GM18511 (cell line): ENCODE results near the gene OR1K1.
"Not testable (repeated sequence)": the region's sequence is repeated elsewhere in the genome, so short reads cannot be mapped to it uniquely, and the experiment has no call there.

Experiments used
- ATAC-seq: cut with Tn5 transposase; IDR thresholded peaks from one replicate; pipeline ENCODE4 v1.9.1; 2021; ENCODE audit warnings: mild to moderate bottlenecking, moderate library complexity; ENCODE audit not compliant: unreplicated experiment

The OR1K1 gene

DNA sequence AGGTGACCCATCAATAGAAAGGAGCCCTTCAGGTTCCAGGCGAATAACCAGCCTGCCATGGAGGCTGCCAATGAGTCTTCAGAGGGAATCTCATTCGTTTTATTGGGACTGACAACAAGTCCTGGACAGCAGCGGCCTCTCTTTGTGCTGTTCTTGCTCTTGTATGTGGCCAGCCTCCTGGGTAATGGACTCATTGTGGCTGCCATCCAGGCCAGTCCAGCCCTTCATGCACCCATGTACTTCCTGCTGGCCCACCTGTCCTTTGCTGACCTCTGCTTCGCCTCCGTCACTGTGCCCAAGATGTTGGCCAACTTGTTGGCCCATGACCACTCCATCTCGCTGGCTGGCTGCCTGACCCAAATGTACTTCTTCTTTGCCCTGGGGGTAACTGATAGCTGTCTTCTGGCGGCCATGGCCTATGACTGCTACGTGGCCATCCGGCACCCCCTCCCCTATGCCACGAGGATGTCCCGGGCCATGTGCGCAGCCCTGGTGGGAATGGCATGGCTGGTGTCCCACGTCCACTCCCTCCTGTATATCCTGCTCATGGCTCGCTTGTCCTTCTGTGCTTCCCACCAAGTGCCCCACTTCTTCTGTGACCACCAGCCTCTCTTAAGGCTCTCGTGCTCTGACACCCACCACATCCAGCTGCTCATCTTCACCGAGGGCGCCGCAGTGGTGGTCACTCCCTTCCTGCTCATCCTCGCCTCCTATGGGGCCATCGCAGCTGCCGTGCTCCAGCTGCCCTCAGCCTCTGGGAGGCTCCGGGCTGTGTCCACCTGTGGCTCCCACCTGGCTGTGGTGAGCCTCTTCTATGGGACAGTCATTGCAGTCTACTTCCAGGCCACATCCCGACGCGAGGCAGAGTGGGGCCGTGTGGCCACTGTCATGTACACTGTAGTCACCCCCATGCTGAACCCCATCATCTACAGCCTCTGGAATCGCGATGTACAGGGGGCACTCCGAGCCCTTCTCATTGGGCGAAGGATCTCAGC lies at the start of gene OR1K1:
OR1K1 (plus strand) TSS at position 58 of the 995 bp plus-strand sequence; CDS start at position 58, 0 bp downstream.
- no peak for ATAC-seq

DNA sequence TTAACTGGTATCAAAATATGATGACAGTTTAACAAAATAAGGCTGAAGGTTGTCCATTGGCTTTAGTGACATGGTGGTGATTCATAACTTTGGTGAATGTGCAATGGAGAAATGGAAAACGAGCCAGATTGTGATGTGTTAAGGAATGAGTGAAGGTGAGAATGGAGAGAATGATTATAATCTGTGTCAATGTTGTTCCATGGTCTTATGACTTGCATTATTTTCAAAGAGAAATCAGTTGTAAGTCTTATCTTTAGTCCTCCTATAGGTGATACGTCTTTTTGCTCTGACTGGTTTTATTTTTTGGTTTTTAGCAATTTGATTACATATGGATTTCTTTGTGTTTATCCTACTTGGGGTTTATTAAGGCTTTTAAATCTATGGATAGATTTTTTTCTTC lies 45.1 kb upstream of the OR1K1 start:
- ATAC-seq: no peak

- no peak for ATAC-seq
Observed at GRCh38 chr9:122767817-122768216, 32.1 kb upstream of the OR1K1 start.

DNA sequence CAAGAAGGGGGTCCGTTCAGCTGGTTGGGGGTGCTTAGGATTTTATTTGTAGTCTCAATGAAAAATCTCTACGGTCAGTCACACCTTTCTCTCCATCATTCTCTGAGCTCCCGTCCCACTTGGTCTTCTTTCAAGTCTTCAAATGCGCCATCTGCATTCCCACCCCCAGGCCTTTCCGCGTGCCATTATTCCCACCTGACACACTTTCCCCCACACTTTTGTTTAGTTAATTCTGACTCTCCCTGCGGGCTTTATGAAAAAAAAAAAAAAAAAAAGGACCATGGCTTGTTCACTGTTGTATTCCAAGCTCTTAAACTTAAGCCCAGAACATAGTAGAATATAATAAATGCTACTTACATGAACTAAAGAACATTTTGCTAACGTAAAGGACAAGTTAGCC lies 22.9 kb upstream of the OR1K1 start:
- no peak for ATAC-seq

- ATAC-seq: no peak
Observed at GRCh38 chr9:122777935-122778627, 21.8 kb upstream of the OR1K1 start.

GRCh38 chr9:122779181-122779580 lies 20.7 kb upstream of the OR1K1 start:
- no peak for ATAC-seq

DNA sequence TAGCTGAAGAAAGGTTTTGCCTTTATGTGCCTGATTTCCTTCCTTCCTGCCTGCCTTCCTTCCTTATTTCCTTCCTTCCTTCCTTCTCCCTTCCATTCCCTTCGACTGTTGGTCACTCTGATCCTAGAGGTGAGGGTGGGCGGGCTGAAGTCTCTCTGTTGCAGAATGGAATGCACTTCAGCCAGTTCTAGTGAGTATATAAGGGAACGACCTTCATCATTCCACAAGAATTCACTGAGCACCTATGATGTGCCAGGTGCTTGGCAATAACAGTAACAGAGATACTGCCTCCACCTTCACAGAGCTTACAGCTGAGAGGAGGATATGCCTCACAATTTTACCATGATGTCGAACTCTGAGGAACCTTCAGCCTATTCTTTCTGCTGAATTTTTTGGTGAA lies 19.9 kb upstream of the OR1K1 start:
- no peak for ATAC-seq

DNA sequence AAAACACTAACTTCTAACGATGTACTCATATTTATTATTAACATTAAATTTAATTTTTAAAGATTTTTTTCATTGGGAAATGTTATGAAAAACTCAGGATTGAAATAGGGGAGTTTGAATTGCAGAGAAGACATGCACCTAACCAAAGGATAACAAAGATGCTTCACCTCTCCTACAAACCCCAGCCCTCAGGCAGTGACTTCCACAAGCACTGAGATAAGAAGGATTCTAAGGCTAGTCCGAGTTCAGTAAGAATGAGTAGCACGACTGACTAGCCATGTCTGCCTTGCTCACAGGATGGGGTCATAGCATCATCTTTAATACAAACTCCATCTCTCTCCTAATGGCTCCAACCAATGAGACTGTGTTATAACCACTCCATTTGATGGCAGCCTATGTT lies 18.3 kb upstream of the OR1K1 start:
- no peak for ATAC-seq

DNA sequence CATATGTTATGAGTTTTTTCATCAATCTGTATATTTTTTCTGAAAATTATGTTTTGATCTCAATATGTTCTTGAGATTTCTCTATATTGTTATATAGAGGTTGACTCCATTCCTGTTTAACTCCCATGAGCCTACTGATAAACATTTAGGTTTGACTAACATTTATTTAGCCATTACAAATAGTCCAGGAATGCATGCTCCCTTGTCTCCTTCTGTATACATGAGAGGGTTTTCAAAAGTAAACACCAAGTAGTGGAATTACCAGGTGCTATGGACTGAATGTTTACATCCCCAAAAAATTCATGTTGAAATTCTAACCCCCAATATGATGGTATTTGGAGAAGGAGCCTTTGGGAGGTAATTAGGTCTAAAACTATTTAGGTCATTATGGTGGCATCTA lies 14.7 kb upstream of the OR1K1 start:
- ATAC-seq: no peak

DNA sequence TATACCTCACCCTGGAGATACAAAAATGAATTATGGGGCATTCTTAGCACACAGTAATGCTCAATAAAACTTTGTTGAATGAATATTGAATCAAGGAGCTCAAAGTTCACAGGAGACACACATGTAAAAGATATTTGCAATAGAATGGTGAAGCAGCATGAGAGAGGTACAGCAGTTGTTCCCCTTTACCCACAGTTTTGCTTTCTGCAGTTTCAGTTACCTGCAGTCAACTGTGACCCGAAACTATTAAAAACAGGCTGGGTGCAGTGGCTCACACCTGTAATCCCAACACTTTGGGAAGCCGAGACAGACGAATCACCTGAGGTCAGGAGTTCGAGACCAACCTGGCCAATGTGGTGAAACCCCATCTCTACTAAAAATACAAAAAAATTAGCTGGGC lies 13.6 kb upstream of the OR1K1 start:
- no peak for ATAC-seq

- ATAC-seq: no peak
Observed at GRCh38 chr9:122788831-122789230, 11.1 kb upstream of the OR1K1 start, which contains the start of gene OR5C1. TSS of gene OR5C1 (plus strand) at chr9:122788933. CDS start at chr9:122788933, 0 bp downstream.

DNA sequence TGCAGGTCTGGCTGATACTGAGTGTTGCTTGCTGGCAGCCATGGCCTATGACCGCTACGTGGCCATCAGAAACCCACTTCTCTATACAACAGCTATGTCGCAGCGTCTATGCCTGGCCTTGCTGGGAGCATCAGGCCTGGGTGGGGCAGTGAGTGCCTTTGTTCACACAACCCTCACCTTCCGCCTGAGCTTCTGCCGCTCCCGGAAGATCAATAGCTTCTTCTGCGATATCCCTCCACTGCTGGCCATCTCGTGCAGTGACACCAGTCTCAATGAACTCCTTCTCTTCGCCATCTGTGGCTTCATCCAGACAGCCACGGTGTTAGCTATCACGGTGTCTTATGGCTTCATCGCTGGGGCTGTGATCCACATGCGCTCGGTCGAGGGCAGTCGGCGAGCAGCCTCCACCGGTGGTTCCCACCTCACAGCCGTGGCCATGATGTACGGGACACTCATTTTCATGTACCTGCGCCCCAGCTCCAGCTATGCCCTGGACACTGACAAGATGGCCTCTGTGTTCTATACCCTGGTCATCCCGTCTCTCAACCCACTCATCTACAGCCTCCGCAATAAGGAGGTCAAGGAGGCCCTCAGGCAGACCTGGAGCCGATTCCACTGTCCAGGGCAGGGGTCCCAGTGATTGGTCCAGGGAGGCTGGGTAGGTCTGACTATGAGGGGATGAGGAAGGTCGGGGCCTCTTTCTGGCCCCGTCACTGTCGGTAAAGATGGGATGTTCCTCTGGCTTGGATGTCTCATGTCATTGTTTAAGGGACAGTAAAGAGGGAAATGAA lies 10.5 kb upstream of the OR1K1 start:
- no peak for ATAC-seq

DNA sequence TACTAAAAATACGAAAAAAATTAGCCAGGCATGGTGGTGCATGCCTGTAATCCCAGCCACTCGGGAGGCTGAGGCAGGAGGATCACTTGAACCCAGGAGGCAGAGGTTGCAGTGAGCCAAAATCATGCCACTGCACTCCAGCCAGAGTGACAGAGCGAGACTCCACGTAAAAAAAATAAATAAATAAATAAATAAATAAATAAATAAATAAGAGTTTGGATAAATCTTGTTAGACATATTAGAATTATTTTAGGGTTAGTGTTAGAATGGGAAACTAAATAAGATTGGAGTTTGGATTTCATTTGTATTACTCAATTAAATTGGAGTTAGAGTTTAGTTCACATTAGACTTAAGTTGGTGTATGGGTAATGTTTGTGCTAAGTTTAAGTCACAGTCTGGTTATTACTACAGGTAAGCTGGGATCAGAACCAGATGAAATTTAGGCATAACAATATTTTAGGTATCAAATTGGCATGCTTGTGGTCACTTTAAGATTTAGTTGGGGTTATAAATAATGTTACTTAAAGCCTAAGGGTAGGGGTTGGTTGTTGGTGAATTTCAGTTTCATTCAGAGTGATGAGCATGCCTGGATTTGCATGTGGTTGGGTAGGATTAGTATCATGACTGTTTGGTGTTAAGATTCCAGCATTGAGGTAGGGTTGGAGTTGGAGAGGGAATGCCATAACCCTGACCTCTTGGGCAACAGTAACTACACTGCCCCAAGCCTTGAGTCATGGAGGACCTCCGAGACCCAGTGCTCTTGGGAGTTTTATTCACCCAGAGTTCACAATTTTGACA lies 7.9 kb upstream of the OR1K1 start:
- no peak for ATAC-seq

- ATAC-seq: no peak
Observed at GRCh38 chr9:122797316-122798063, 2.4 kb upstream of the OR1K1 start.

GRCh38 chr9:122806661-122807060 lies 6.7 kb downstream of the OR1K1 start:
- ATAC-seq: no peak

DNA sequence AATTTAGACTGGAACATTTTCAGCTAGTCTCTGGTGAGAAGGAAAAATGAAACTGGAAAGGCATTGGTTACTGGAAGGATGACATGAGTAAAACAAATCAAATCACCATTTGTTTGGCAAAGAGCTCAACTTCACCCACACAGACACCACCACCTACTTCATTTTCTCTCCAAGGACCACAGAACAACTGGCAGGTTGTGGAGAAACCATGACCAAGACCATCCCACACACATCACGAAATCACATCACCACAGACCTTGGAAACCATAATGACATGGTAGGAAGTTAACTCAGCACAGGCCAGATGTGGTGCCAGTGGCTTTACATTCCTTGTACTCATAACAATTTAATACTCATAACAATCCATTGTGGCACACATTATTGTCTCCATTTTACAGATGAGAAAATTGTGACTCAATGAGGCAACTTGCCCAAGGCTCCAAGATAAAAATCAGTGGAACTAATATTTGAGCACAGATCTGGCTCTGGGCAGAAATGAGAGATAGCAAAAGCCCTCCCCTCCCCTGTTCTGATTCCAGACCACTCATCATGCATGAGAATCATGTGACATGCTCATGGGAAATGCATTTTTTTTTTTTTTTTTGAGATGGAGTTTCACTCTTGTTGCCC lies 7.5 kb downstream of the OR1K1 start:
- no peak for ATAC-seq

DNA sequence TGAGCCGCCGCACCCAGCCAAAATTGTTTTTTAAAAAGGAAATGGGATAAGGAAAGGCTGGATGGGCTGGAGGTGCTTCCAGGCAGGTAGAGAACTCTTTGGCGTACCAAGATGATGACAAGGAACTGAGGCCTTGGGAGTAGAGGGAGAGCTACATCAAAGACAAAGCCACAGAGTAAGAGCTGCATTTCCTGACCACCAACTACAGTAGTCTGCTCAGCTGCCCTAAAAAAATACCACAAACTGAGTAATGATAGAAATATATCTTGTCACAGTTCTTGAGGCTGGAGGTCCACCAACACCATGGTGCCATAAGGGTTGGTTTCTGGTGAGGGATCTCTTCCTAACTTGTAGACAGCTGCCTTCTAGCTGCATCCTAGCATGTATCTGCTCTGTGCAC lies 8.2 kb downstream of the OR1K1 start:
- no peak for ATAC-seq

DNA sequence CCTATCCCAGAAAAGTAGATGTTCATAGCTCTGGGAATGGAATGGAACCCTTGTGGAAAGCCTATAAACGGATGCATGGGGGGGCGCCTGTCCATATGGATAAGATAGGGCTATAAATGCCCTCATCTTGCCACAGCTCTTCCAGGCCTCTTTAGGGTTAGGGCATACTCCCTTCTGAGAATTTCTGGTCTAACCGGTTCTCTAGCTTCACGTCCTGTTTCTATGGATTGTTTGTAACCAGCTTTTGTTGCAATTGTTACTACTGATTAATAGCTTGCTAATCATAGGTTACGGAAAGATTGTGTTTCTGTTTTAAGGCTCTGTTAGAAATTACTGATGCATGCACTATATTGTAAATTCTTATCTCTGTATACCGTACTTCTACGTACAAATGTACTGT lies 9.3 kb downstream of the OR1K1 start:
- not testable (repeated sequence) for ATAC-seq

GRCh38 chr9:122810306-122810946 lies 10.5 kb downstream of the OR1K1 start:
- peak; percentile 88 for ATAC-seq
